PFSK-1 (cell line): Measurements from ENCODE around the gene STPG4.

Experiments used
- FOXP2 ChIP-seq: optimal IDR thresholded peaks from 2 replicates; pipeline ENCODE3; 2011; ENCODE audit warnings: borderline replicate concordance, control low read depth, inconsistent platforms; ENCODE audit not compliant: insufficient read depth; ENCODE audit errors: extremely low read length, extremely low read depth
- POLR2AphosphoS5 ChIP-seq: IDR thresholded peaks from 2 replicates; pipeline ENCODE4 v1.6.1; 2012; ENCODE audit warnings: low read depth, mild to moderate bottlenecking, control low read depth, low read length, moderate library complexity
- REST ChIP-seq, 2 experiments: IDR thresholded peaks; 2 replicates each; pipeline versions ENCODE4 v1.6.1 to v1.8.0; 2011 to 2012; ENCODE audit warnings: low read depth in 2 of 2, low read length in 2 of 2, control low read depth in 1 of 2, inconsistent platforms in 1 of 2, mild to moderate bottlenecking in 1 of 2, moderate library complexity in 1 of 2; ENCODE audit not compliant: insufficient read depth in 1 of 2

- no peak for TF ChIP-seq POLR2AphosphoS5
- no peak for TF ChIP-seq FOXP2
- TF ChIP-seq REST (IDR thresholded peaks at IDR 0.05; ENCODE audit: insufficient read depth in 1 of 2, low read depth in 2 of 2, low read length in 2 of 2), result no peak
Observed at GRCh38 chr2:47118581-47118980, 36.5 kb downstream of the STPG4 start.
